DOHH2 (cell line): ENCODE data around the gene APEH.
"Not testable (repeated sequence)": the region's sequence is repeated elsewhere in the genome, so short reads cannot be mapped to it uniquely, and the experiment has no call there.

Experiments
- H3F3A ChIP-seq: fragments of 200-600 bp; sonication (generic), shearing (Covaris generic); 2 replicates; pipeline ENCODE4 v1.6.0; 2016; ENCODE audit warnings: antibody characterized with exemption, mild to moderate bottlenecking; ENCODE audit not compliant: control insufficient read depth, insufficient read depth
- H3K27ac ChIP-seq: fragments of 200-600 bp; sonication (generic); 2 replicates; pipeline ENCODE4 v1.5.1; 2014; ENCODE audit warnings: low read depth, mild to moderate bottlenecking, low read length, moderate library complexity
- H3K27me3 ChIP-seq: fragments of 200-600 bp; sonication (generic); 2 replicates; pipeline ENCODE4 v1.6.1; 2014; ENCODE audit warnings: mild to moderate bottlenecking, low read length, mixed read lengths; ENCODE audit not compliant: control insufficient read depth
- H3K36me3 ChIP-seq: fragments of 200-600 bp; sonication (generic); 2 replicates; pipeline ENCODE4 v1.6.1; 2014; ENCODE audit warnings: mild to moderate bottlenecking, low read length, moderate library complexity, mixed read lengths; ENCODE audit not compliant: control insufficient read depth
- H3K4me1 ChIP-seq: fragments of 200-600 bp; sonication (generic); 2 replicates; pipeline ENCODE4 v1.6.1; 2014; ENCODE audit warnings: mild to moderate bottlenecking, low read length, mixed read lengths; ENCODE audit not compliant: control insufficient read depth
- H3K4me2 ChIP-seq: fragments of 200-600 bp; sonication (generic); 2 replicates; pipeline ENCODE4 v1.6.0; 2014; ENCODE audit warnings: mild to moderate bottlenecking, low read length, moderate library complexity
- H3K4me3 ChIP-seq: fragments of 200-600 bp; sonication (generic); 2 replicates; pipeline ENCODE4 v1.5.1; 2014; ENCODE audit warnings: mild to moderate bottlenecking, low read length, mixed read lengths
- H3K79me2 ChIP-seq: fragments of 200-600 bp; sonication (generic); 2 replicates; pipeline ENCODE4 v1.6.1; 2014; ENCODE audit warnings: mild to moderate bottlenecking, low read length, mixed read lengths; ENCODE audit not compliant: control insufficient read depth
- H3K9me2 ChIP-seq: fragments of 200-600 bp; sonication (generic); replicated peaks from 2 replicates; pipeline ENCODE4 v1.6.1; 2014; ENCODE audit warnings: mild to moderate bottlenecking, low read length, mixed read lengths; ENCODE audit not compliant: control insufficient read depth
- H3K9me3 ChIP-seq: fragments of 200-600 bp; sonication (generic); 2 replicates; pipeline ENCODE4 v1.6.1; 2014; ENCODE audit warnings: antibody characterized with exemption, low read length, mixed read lengths; ENCODE audit not compliant: control insufficient read depth, insufficient read depth
- H4K20me1 ChIP-seq: fragments of 200-600 bp; sonication (generic); 2 replicates; pipeline ENCODE4 v1.6.0; 2014; ENCODE audit warnings: low read depth, mild to moderate bottlenecking, antibody characterized with exemption, low read length, moderate library complexity; ENCODE audit not compliant: control insufficient read depth, insufficient read depth
- EZH2phosphoT487 ChIP-seq: fragments of 200-600 bp; sonication (generic); IDR thresholded peaks from 2 replicates; pipeline ENCODE4 v1.6.1; 2017; ENCODE audit warnings: borderline replicate concordance, mild to moderate bottlenecking, antibody characterized with exemption, low read length, moderate library complexity, mixed read lengths
- TF ChIP-seq, protein P1 (sequence below): fragments of 200-600 bp; sonication (generic); IDR thresholded peaks from one replicate; pipeline ENCODE4 v1.5.1; 2014; ENCODE audit warnings: antibody characterized with exemption, mild to moderate bottlenecking, low read depth, low read length; ENCODE audit not compliant: poor library complexity, severe bottlenecking

Gene APEH

GRCh38 chr3:49695350-49696015 lies 21.3 kb downstream of the APEH start:
- H3F3A ChIP-seq, H4K20me1 ChIP-seq, H3K9me2 ChIP-seq, H3K4me2 ChIP-seq, H3K4me3 ChIP-seq, H3K9me3 ChIP-seq, H3K36me3 ChIP-seq, H3K27ac ChIP-seq, H3K4me1 ChIP-seq, H3K27me3 ChIP-seq: not testable (repeated sequence)
- H3K79me2 ChIP-seq: peaks cover 14% of the 10 kb centered on the region

DNA sequence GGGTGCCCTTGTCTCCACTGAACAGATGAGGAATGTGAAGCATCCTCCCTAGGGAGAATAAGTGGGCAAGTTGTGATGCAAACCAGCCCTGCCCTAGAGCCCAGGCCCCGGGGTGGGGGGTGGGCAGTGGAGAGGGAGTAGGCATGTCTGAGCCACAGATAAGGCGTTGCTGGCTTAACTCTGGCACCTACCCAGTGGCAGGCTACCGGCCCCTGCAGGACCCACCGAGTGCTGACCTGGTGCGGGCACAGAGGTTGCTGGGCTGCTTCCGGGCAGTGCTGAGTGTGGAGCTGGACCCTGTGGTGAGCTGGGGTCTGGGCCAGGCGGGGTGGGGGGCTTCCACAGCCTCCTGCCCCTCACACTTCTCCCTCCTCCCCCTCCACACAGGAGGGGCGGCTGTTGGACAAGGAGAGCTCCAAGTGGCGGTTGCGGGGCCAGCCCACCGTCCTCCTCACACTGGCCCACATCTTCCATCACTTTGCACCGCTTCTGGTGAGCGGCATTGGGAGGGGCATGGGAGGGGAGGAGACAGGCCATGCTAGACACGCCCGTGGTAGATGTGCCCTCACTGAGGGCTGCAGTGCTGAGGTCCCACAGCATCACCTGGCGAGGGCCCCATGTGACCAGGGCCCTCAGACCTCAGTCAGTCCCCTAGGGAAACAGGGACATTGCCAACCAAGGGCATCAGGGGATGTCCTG lies 25.3 kb downstream of the APEH start:
- no peaks in the 10 kb centered on the region for H3F3A ChIP-seq
- H3K4me2 ChIP-seq: no peak overlapping the region
- no peaks in the 10 kb centered on the region for H4K20me1 ChIP-seq
- H3K27me3 ChIP-seq: no peaks in the 10 kb centered on the region
- no peak overlapping the region for H3K4me3 ChIP-seq
- H3K79me2 ChIP-seq: no peaks in the 10 kb centered on the region
- H3K27ac ChIP-seq: no peak overlapping the region
- no peaks in the 10 kb centered on the region for H3K9me3 ChIP-seq
- H3K4me1 ChIP-seq: no peaks in the 10 kb centered on the region
- H3K9me2 ChIP-seq: no peaks in the 10 kb centered on the region
- TF ChIP-seq, protein P1, sequence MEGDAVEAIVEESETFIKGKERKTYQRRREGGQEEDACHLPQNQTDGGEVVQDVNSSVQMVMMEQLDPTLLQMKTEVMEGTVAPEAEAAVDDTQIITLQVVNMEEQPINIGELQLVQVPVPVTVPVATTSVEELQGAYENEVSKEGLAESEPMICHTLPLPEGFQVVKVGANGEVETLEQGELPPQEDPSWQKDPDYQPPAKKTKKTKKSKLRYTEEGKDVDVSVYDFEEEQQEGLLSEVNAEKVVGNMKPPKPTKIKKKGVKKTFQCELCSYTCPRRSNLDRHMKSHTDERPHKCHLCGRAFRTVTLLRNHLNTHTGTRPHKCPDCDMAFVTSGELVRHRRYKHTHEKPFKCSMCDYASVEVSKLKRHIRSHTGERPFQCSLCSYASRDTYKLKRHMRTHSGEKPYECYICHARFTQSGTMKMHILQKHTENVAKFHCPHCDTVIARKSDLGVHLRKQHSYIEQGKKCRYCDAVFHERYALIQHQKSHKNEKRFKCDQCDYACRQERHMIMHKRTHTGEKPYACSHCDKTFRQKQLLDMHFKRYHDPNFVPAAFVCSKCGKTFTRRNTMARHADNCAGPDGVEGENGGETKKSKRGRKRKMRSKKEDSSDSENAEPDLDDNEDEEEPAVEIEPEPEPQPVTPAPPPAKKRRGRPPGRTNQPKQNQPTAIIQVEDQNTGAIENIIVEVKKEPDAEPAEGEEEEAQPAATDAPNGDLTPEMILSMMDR: no peak
- TF ChIP-seq EZH2phosphoT487: no peak
- peaks cover 19% of the 10 kb centered on the region for H3K36me3 ChIP-seq

DNA sequence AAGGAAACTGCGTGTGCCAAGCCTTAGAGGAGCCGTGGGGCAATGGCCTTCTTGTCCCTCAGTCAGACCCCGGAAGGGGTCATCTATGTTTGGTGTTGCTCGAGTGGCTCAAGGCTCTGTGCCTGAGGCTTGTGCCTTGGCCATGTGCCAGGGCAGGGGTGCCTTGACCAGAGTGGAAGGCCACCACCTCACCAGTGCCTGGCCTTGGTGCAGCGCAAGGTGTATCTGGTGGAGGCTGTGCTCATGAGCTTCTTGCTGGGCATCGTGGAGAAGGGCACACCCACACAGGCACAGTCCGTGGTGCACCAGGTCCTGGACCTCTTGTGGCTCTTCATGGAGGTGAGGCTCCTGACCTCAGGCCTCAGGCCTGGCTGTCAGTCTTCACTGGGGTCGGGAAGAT lies 25.9 kb downstream of the APEH start:
- Histone ChIP-seq H3K4me1 (no peaks in the 10 kb centered on the region), H3F3A (no peaks in the 10 kb centered on the region), H3K9me3 (no peaks in the 10 kb centered on the region), H3K27ac (no peak overlapping the region), H4K20me1 (no peaks in the 10 kb centered on the region), H3K4me2 (no peak overlapping the region), H3K9me2 (no peaks in the 10 kb centered on the region), H3K79me2 (no peaks in the 10 kb centered on the region), H3K36me3 (peaks cover 19% of the 10 kb centered on the region), H3K27me3 (no peaks in the 10 kb centered on the region), H3K4me3 (no peak overlapping the region)
- no peak for TF ChIP-seq EZH2phosphoT487
- TF ChIP-seq, protein P1: no peak

GRCh38 chr3:49700453-49701128 lies 26.4 kb downstream of the APEH start:
- Histone ChIP-seq H3K9me3 (no peaks in the 10 kb centered on the region), H3K27me3 (no peaks in the 10 kb centered on the region), H3K27ac (no peak overlapping the region), H3K4me3 (no peak overlapping the region), H3K36me3 (peaks cover 24% of the 10 kb centered on the region), H3K9me2 (no peaks in the 10 kb centered on the region), H3K4me1 (no peaks in the 10 kb centered on the region), H3F3A (no peaks in the 10 kb centered on the region), H4K20me1 (no peaks in the 10 kb centered on the region), H3K4me2 (no peak overlapping the region), H3K79me2 (no peaks in the 10 kb centered on the region)
- TF ChIP-seq EZH2phosphoT487: no peak
- TF ChIP-seq, protein P1: peak; percentile 44
